GM20000 (cell line): ENCODE measurements around the gene TTC39A.

Experiments
- DNase-seq: peaks from one replicate; pipeline ENCODE4 v3.0.0; 2012; ENCODE audit warnings: low spot score
- CTCF ChIP-seq: IDR thresholded peaks from 2 replicates; pipeline ENCODE4 v1.5.1; 2012; ENCODE audit warnings: mild to moderate bottlenecking, control low read depth; ENCODE audit errors: extremely low read depth, missing control alignments

Gene TTC39A

GRCh38 chr1:51295926-51296325 is 34.4 kb downstream of the TTC39A start:
- TF ChIP-seq CTCF: no peak
- no peak for DNase-seq

- DNase-seq: no peak
- no peak for TF ChIP-seq CTCF
Measured at GRCh38 chr1:51294566-51295184, 35.7 kb downstream of the TTC39A start.

- no peak for DNase-seq
- TF ChIP-seq CTCF: no peak
Measured at GRCh38 chr1:51293898-51294515, 36.4 kb downstream of the TTC39A start.

GRCh38 chr1:51290489-51290847 is 39.9 kb downstream of the TTC39A start:
- no peak for DNase-seq

GRCh38 chr1:51289676-51290488 is 40.5 kb downstream of the TTC39A start:
- no peak for TF ChIP-seq CTCF
- DNase-seq: no peak

More at GRCh38 chr1:51290489-51290847, 39.9 kb downstream of the TTC39A start:
- no peak for TF ChIP-seq CTCF

GRCh38 chr1:51288578-51288977 is 41.8 kb downstream of the TTC39A start:
- DNase-seq: no peak
- TF ChIP-seq CTCF: no peak

- no peak for TF ChIP-seq CTCF
- DNase-seq: no peak
Measured at GRCh38 chr1:51287966-51288365, 42.4 kb downstream of the TTC39A start.
